ENCODE measurements around the gene EXOC6B. TPM values are rescaled to one million over a fixed set of nuclear protein-coding genes. Genes with fewer than 3 reads are reported as not detected.

EXOC6B gene
- total RNA-seq = 7.3 and 7.7 TPM in 2 replicates

DNA sequence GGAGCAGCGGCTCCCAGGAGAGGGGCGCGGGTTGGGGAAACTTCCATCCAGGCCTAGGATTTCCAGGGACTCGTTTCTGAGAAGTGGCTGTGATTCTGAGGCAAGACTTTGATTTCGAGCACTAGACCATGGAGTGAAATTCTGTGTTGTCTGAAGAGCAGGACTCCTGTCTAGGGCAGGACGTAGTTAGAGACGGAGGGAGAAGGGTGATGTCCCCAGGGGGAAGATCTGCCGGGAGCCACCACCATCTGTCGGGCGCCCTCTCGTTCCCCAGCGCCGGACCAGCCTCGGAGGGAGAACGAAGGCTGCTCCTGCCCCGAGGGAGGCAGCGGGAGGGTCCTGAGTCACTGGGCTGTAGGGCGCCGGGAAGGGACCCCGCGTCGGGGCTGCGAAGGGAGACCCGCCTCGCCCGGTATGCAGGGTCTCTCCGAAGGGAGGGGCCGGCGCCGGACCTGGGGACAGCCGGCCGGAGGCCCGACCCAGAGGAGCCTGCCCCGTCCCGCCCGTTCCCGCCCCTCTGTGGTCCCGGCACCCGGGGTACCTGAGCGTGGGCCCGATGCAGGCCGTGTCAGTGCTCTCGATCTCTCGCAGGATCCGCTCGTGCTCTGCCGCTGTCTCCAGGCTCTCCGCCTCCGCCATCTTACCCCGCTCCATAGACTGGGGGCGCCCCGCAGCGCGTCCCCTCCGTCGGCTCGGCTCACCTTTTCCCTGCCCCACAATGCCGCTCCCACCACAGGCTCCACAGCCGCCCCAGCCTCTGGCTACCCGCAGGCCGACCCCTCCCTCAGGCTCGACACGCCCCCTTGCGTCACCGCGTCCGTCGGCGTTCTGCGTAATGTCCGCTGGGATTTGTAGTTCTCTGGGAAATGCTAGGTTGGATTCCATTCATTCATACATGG, at the start of gene EXOC6B:
EXOC6B (minus strand) TSS at position 777 of the 899 bp plus-strand sequence.
- H3K4me3 ChIP-seq (ENCODE audit: low read depth, low read length) = peak within 1 kb of the TSS; percentile 77
- DNase-seq (ENCODE audit: low read depth) = no peak
- no peak for TF ChIP-seq CTCF (conservative IDR thresholded peaks at IDR 0.05; ENCODE audit: low read depth, low read length)

- H3K4me3 ChIP-seq (ENCODE audit: low read depth, low read length) = no peak overlapping the region
- DNase-seq (ENCODE audit: low read depth) = no peak
- no peak for TF ChIP-seq CTCF (conservative IDR thresholded peaks at IDR 0.05; ENCODE audit: low read depth, low read length)
Measured at GRCh38 chr2:72871880-72872279, 46.0 kb upstream of the EXOC6B start.

GRCh38 chr2:72871060-72871459, 45.2 kb upstream of the EXOC6B start:
- TF ChIP-seq CTCF (conservative IDR thresholded peaks at IDR 0.05; ENCODE audit: low read depth, low read length) = no peak
- DNase-seq (ENCODE audit: low read depth) = no peak
- H3K4me3 ChIP-seq (ENCODE audit: low read depth, low read length) = no peak overlapping the region

DNA sequence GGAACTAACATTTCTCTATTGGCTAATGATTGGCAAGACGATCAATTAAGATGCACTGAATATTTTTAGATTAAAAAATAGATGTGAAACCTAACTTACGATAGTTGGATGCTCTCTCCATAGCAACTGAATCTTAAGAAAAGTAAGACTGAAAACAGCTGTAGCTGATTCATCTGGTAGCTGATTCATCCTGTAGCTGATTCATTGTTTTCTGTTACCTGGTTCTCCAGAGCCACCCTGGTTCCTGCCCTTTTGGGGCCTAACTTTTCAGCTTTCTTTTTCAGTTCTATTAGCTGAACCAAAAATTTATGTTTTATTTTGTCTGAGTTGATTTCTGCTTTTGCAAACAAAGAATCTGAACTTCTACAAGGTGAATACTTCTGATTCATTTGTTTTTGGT, 38.7 kb upstream of the EXOC6B start:
- DNase-seq (ENCODE audit: low read depth) = no peak
- H3K4me3 ChIP-seq (ENCODE audit: low read depth, low read length) = no peak overlapping the region
- no peak for TF ChIP-seq CTCF (conservative IDR thresholded peaks at IDR 0.05; ENCODE audit: low read depth, low read length)

DNA sequence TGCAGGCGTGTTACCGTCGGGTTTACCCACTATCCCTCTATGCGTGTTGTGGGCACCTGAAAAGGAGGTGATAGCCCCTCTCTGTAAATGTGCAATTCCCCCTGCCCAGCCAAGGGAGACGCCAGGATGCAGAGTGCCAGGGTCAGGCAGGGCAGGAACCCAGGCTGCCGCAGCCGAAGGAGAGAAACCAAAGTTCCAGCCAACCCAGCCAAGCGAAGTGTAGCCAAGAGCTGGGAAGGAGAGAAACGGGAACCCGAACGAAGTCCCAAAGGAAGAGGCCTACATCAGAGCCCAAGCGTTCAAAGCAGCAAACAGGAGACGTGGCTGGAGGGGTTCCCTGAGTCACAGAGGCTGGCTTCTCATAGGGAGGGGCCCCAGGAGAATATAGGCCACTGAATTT, 37.2 kb upstream of the EXOC6B start:
- H3K4me3 ChIP-seq (ENCODE audit: low read depth, low read length) = peak overlapping the region; percentile 35
- no peak for TF ChIP-seq CTCF (conservative IDR thresholded peaks at IDR 0.05; ENCODE audit: low read depth, low read length)
- no peak for DNase-seq (ENCODE audit: low read depth)

DNA sequence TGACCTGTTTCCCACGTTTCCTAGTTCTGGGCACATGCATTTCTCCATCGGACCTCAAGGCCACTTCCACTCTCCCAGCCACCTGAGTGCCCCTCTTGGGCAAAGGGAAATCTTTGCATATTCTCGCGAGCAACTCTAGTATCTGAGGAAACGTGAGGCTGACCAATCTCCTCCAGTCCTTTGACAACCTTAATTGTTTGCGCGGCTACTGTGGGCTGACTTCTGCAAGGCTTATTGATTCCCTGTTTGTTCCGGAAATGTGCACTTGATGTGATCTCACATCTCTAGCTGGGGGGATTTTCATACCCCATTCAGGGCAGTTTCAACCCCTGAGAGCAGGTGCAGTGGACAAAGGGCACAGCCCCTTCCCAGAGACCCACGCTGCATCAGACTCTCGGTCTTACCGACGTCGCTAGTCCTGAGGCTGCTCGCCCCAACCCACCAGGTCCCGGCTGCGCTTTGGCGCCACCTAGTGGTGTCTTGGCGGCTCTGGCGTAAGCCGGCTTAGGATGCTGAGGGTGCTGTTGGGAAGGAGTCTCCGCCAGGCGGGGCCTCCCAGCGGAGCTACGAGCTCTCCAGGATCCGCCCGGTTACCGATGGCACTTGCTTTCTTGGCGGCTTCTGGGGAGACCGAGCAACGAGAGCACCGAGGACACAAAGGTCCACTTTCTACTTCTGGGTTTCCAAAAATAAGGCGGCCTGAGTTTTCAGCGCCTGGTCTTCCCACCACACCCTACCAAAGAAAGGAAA, 36.6 kb upstream of the EXOC6B start:
- DNase-seq (ENCODE audit: low read depth) = no peak
- peak overlapping the region; percentile 35 for H3K4me3 ChIP-seq (ENCODE audit: low read depth, low read length)
- TF ChIP-seq CTCF (conservative IDR thresholded peaks at IDR 0.05; ENCODE audit: low read depth, low read length) = peak; percentile 99

All from epithelial cell of proximal tubule (primary cell).